Colonic mucosa (tissue), 4 donors: ENCODE results near the gene NDST1. TPM values are rescaled to one million over a fixed set of nuclear protein-coding genes. Genes with fewer than 3 reads are reported as not detected.

Experiments used
- DNase-seq: peaks from one replicate; pipeline ENCODE4 v3.0.0-alpha.2; 2020
- H3K27ac ChIP-seq: fragments of 200-600 bp; one replicate; pipeline ENCODE4 v1.8.0; 2021
- H3K27me3 ChIP-seq: fragments of 200-600 bp; one replicate; pipeline ENCODE4 v1.8.0; 2021
- H3K36me3 ChIP-seq: fragments of 200-600 bp; one replicate; pipeline ENCODE4 v1.8.0; 2021
- H3K4me1 ChIP-seq: fragments of 200-600 bp; one replicate; pipeline ENCODE4 v1.8.0; 2021; ENCODE audit warnings: mild to moderate bottlenecking
- H3K4me3 ChIP-seq: fragments of 200-600 bp; one replicate; pipeline ENCODE4 v1.8.0; 2021
- H3K9ac ChIP-seq, 2 donors: one replicate each; pipeline ENCODE4 v1.7.0; 2013; ENCODE audit warnings: control low read depth in 2 of 2, low read depth in 2 of 2, low read length in 2 of 2
- H3K9me3 ChIP-seq: fragments of 200-600 bp; one replicate; pipeline ENCODE4 v1.8.0; 2021
- intact Hi-C: fragments of 100-400 bp; cut with DNase I; formaldehyde crosslinking; loops from one replicate; pipeline ENCODE4 v1.14.1; 2022
- total RNA-seq, 2 donors: library from RNA; stranded (reverse); fragmentation: NEBNext Ultra II Directional in 1 of 2; extraction: Animal tissue kit (Norgen Biotek cat#: 25700) in 1 of 2; gene quantifications; one replicate each; pipeline ENCODE4 v1.2.1, GENCODE V29; 2021
- TF ChIP-seq, protein P1 (sequence below): fragments of 200-600 bp; IDR thresholded peaks from one replicate; pipeline ENCODE4 v1.8.0; 2022; ENCODE audit warnings: antibody characterized with exemption, mild to moderate bottlenecking
- donor health status: healthy.
- donor health status: DM: no; HTN: no; CAD: no.
- donor health status: DM: no; HTN: no; CAD: no.

NDST1 gene
- total RNA-seq, 2 donors from 2014 or later, result 37.4 to 51.3 TPM

DNA sequence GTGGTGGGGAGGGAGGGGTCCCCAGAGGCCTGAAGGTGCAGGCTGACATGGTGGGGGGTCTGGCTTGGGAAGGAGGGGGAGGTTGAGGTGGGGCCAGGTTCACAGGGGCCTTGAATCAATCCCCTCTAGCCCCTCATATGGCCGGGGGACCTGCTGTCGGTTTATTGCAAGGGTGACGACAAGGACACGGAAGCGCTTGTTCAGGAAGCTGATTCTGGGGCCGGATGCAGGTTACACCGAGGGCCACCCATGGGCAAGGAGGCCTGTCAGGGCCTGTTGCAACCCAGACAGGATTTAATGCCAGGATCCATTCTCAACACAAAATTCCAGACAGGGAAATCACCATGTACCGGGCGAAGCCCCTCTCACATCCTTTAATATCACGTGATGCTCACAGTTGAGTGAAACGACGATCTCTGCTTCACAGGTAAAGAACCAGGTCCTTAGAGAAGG lies 90.9 kb downstream of the NDST1 start:
- no peak for DNase-seq
- Histone ChIP-seq H3K36me3 (no peaks in the 10 kb centered on the region), H3K27ac (no peak overlapping the region), H3K4me1 (peaks cover 7% of the 10 kb centered on the region), H3K9me3 (no peaks in the 10 kb centered on the region), H3K27me3 (no peaks in the 10 kb centered on the region), H3K4me3 (no peak overlapping the region), H3K9ac (no peak overlapping the region)
- intact Hi-C loops, result no loop called here
- TF ChIP-seq, protein P1, sequence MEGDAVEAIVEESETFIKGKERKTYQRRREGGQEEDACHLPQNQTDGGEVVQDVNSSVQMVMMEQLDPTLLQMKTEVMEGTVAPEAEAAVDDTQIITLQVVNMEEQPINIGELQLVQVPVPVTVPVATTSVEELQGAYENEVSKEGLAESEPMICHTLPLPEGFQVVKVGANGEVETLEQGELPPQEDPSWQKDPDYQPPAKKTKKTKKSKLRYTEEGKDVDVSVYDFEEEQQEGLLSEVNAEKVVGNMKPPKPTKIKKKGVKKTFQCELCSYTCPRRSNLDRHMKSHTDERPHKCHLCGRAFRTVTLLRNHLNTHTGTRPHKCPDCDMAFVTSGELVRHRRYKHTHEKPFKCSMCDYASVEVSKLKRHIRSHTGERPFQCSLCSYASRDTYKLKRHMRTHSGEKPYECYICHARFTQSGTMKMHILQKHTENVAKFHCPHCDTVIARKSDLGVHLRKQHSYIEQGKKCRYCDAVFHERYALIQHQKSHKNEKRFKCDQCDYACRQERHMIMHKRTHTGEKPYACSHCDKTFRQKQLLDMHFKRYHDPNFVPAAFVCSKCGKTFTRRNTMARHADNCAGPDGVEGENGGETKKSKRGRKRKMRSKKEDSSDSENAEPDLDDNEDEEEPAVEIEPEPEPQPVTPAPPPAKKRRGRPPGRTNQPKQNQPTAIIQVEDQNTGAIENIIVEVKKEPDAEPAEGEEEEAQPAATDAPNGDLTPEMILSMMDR, result no peak

- Histone ChIP-seq H3K9ac (peak overlapping the region in 1 of 2 donors; percentile 14), H3K36me3 (no peaks in the 10 kb centered on the region), H3K4me3 (no peak overlapping the region), H3K9me3 (no peaks in the 10 kb centered on the region), H3K4me1 (peaks cover 7% of the 10 kb centered on the region), H3K27me3 (no peaks in the 10 kb centered on the region), H3K27ac (no peak overlapping the region)
- TF ChIP-seq, protein P1, result no peak
- DNase-seq, result no peak
- intact Hi-C loops, result no loop called here
These were observed 91.3 kb downstream of the NDST1 start for GRCh38 chr5:150599281-150599680.

DNA sequence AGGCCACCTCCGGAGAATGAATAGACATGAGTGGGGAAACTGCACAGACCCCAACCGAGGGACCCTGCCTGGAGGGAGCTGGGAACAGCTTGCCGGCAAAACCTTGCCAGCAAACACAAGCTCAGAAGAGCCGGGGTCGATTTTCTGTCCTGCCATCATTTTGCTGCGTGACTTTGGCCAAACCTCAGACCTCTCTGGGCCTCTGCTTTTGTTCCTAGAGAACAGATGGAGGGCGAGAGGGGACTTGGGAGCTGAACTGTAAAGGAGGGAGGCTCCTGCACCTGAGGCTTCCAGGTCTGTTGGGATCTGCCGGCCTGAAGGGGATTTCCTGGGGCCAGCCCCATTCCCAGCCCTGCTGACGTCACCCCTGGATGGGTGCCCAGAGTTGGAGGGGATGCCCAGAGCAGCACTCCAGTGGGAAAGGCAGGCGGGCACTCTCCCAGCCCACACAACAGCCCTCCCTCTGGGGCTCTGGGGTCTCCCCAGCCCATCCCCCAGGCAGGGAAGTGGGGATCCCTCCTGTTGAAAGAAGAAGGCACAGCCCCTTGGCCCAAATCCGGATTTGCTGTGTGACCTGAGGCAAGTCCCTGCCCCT lies 92.1 kb downstream of the NDST1 start:
- TF ChIP-seq, protein P1, result no peak
- peaks cover 7% of the 10 kb centered on the region for H3K4me1 ChIP-seq
- no peak overlapping the region for H3K4me3 ChIP-seq
- peak; percentile 90 for DNase-seq
- peak overlapping the region in 1 of 2 donors; percentile 29 for H3K9ac ChIP-seq
- H3K27ac ChIP-seq, result no peak overlapping the region
- no peaks in the 10 kb centered on the region for H3K27me3 ChIP-seq
- no peaks in the 10 kb centered on the region for H3K36me3 ChIP-seq
- H3K9me3 ChIP-seq, result no peaks in the 10 kb centered on the region
- intact Hi-C loops, result no loop called here

DNA sequence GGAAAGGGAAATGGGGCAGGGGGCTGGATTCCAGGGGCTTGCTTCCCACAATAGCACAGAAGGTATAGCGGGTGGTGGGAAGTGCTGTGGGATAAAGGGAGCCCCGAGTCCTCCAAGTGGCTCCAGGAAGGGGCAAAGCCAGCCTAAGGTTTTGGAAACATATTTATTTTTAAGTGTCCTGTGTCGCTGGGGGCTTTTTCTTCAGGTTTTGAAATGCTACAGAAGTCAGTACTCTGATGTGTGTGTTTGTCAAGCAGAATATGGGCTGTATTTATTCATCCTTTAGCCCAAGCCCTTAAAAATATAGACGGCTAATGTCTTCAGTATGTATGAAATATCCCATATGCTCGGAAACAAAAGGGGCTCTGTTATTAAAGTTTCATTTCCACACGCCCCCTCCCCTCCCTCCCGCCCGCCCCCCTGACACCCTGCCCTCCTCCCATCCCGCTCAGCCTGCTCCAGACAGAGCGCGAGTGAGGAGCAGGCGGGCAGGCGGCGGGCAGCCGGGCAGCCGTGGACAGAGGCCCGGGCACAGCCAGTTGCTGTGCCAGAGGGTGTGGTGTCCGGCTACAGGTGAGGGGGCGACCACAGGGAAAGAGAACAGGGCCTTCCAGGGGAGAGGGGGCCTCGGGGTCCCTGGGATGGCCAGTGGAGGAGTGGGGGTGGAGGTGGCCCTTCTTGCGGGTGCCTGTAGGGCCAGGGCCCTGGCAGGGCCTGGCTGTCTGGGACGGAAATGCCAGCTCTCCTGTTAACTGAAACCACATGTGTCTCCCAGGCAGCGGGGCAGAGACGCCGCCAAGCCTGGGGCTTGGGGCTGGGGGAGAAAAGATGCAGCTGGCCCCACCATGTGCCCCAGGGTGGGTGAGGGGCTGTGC lies 92.9 kb downstream of the NDST1 start:
- no peak overlapping the region for H3K4me3 ChIP-seq
- no peaks in the 10 kb centered on the region for H3K36me3 ChIP-seq
- TF ChIP-seq, protein P1, result no peak
- intact Hi-C loops, result no loop called here
- H3K27me3 ChIP-seq, result no peaks in the 10 kb centered on the region
- H3K27ac ChIP-seq, result no peak overlapping the region
- H3K4me1 ChIP-seq, result peaks cover 7% of the 10 kb centered on the region
- H3K9ac ChIP-seq, result peak overlapping the region in 1 of 2 donors; percentile 25
- H3K9me3 ChIP-seq, result no peaks in the 10 kb centered on the region
- no peak for DNase-seq

DNA sequence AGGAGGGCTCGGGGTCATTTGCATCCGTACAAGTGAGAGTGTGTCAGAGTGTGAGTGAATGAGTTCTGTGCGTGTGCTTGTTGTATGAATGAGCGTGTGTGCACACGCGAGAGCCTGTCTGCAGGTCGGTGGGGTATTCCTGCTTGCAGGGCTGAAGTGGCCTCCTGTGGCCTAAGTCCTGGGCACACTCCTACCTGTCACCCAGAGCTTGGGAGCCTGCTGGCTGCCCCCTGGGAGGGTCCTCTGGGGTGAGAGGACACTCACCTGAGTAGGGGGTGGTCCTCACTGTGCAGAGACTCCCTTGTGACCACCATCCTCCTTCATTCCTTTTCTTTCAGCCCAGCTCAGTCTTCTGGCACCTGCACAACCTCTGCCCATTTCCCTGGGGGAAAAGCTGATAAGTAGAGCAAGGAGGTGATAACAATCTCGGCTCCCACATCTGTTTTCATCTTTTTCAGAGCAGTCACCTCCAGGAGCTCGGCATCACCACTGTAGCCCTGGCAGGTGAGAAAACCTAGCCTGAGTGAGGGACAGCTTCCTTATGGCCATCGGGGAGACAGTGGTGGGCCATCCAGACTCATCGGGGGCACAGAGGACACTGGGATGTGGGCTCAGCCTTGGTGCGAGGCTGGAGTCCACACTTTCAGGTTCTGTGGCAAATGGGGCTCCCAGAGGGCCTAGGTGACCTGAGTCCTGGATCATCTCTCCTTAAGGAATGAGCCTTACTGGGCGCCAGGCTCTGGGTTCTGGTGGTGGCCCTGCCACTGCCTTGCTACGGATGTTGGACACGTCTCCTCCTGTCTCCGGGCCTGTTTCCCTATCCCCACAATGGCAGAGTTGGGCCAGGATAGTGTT lies 93.8 kb downstream of the NDST1 start:
- TF ChIP-seq, protein P1, result no peak
- Histone ChIP-seq H3K27me3 (no peaks in the 10 kb centered on the region), H3K4me3 (no peak overlapping the region), H3K27ac (no peak overlapping the region), H3K9me3 (no peaks in the 10 kb centered on the region), H3K9ac (peak overlapping the region in 1 of 2 donors; percentile 25), H3K4me1 (peaks cover 7% of the 10 kb centered on the region), H3K36me3 (no peaks in the 10 kb centered on the region)
- DNase-seq, result no peak
- intact Hi-C loops, result no loop called here
